ENCODE data around the gene ZNF618. TPM values are rescaled to one million over a fixed set of nuclear protein-coding genes. Genes with fewer than 3 reads are reported as not detected.
"Not testable (repeated sequence)": the region's sequence is repeated elsewhere in the genome, so short reads cannot be mapped to it uniquely, and the experiment has no call there.

Gene ZNF618
- total RNA-seq, 1 donor from 2014 or later, result 10.8 TPM

GRCh38 chr9:114082763-114083412 lies 206.8 kb downstream of the ZNF618 start:
- not testable (repeated sequence) for DNase-seq

- DNase-seq, result no peak
These were observed 207.6 kb downstream of the ZNF618 start for GRCh38 chr9:114083666-114084065.

GRCh38 chr9:114084282-114085073 lies 208.4 kb downstream of the ZNF618 start:
- DNase-seq, result no peak

GRCh38 chr9:114085387-114085789 lies 209.3 kb downstream of the ZNF618 start:
- DNase-seq, result no peak

GRCh38 chr9:114086009-114086408 lies 209.9 kb downstream of the ZNF618 start:
- DNase-seq, result no peak

GRCh38 chr9:114086607-114087006 lies 210.5 kb downstream of the ZNF618 start:
- DNase-seq, result no peak

GRCh38 chr9:114087721-114088120 lies 211.6 kb downstream of the ZNF618 start:
- no peak for DNase-seq

- DNase-seq, result no peak
These were observed 212.6 kb downstream of the ZNF618 start for GRCh38 chr9:114088571-114089170.

GRCh38 chr9:114089206-114089840 lies 213.2 kb downstream of the ZNF618 start:
- DNase-seq, result no peak

GRCh38 chr9:114090798-114091197 lies 214.7 kb downstream of the ZNF618 start:
- DNase-seq, result no peak

- DNase-seq, result no peak
These were observed 215.6 kb downstream of the ZNF618 start for GRCh38 chr9:114091711-114092110.

GRCh38 chr9:114092336-114092735 lies 216.2 kb downstream of the ZNF618 start:
- DNase-seq, result no peak

- DNase-seq, result no peak
These were observed 216.9 kb downstream of the ZNF618 start for GRCh38 chr9:114093031-114093471.

- no peak for DNase-seq
These were observed 217.8 kb downstream of the ZNF618 start for GRCh38 chr9:114093761-114094505.

GRCh38 chr9:114094971-114095370 lies 218.9 kb downstream of the ZNF618 start:
- DNase-seq, result no peak

- DNase-seq, result no peak
These were observed 220.0 kb downstream of the ZNF618 start for GRCh38 chr9:114096041-114096511.

- no peak for DNase-seq
These were observed 220.9 kb downstream of the ZNF618 start for GRCh38 chr9:114096866-114097612.

GRCh38 chr9:114097613-114098020 lies 221.5 kb downstream of the ZNF618 start:
- peak; percentile 36 for DNase-seq

- peak; percentile 46 for DNase-seq
These were observed 222.2 kb downstream of the ZNF618 start for GRCh38 chr9:114098021-114098935.

Data from tongue (tissue), 2 donors.